K562 (cell line): Measurements from ENCODE around the gene NUP35. TPM values are rescaled to one million over a fixed set of nuclear protein-coding genes. Genes with fewer than 3 reads are reported as not detected.

Experiments used
- COPS2 ChIP-seq: fragments of 450-650 bp; conservative IDR thresholded peaks from 2 replicates; pipeline ENCODE4 v1.6.1; 2016; ENCODE audit warnings: mild to moderate bottlenecking, moderate library complexity
- CTBP1 ChIP-seq: fragments of 450-650 bp; IDR thresholded peaks from 2 replicates; pipeline ENCODE4 v1.6.1; 2016; ENCODE audit warnings: borderline replicate concordance
- FOXM1 ChIP-seq, 2 experiments: fragments of 450-650 bp in 1 of 2; sonication (generic) in 1 of 2; formaldehyde crosslinking in 1 of 2; IDR thresholded peaks; 2 replicates each; pipeline versions ENCODE4 v1.6.1 to v1.9.0; 2017 to 2022; ENCODE audit warnings: low read depth in 2 of 2, mild to moderate bottlenecking in 2 of 2, missing genetic modification reagents in 1 of 2, moderate library complexity in 1 of 2
- FOXP1 ChIP-seq: sonication (generic); formaldehyde crosslinking; IDR thresholded peaks from 2 replicates; pipeline ENCODE4 v1.8.0; 2022; ENCODE audit warnings: mild to moderate bottlenecking, missing genetic modification reagents
- HDAC3 ChIP-seq: fragments of 450-650 bp; IDR thresholded peaks from 2 replicates; pipeline ENCODE4 v1.6.1; 2018; ENCODE audit warnings: borderline replicate concordance, mild to moderate bottlenecking, moderate library complexity; ENCODE audit not compliant: partially characterized antibody
- HMG20B ChIP-seq: fragments of 250-450 bp; sonication (Bioruptor Pico); IDR thresholded peaks from 2 replicates; pipeline ENCODE4 v1.5.0; 2021; ENCODE audit warnings: mild to moderate bottlenecking
- KAT7 ChIP-seq: sonication (generic); formaldehyde crosslinking; IDR thresholded peaks from 2 replicates; pipeline ENCODE4 v1.8.0; 2022; ENCODE audit warnings: missing genetic modification reagents, mild to moderate bottlenecking, borderline replicate concordance
- KDM2B ChIP-seq: fragments of 250-450 bp; sonication (Bioruptor Pico); IDR thresholded peaks from 2 replicates; pipeline ENCODE4 v1.8.0; 2021; ENCODE audit warnings: mild to moderate bottlenecking, moderate library complexity
- MCM3 ChIP-seq: fragments of 450-650 bp; IDR thresholded peaks from 2 replicates; pipeline ENCODE4 v1.6.1; 2016
- MTA1 ChIP-seq: fragments of 450-650 bp; IDR thresholded peaks from 2 replicates; pipeline ENCODE4 v1.6.1; 2017; ENCODE audit warnings: borderline replicate concordance
- PCBP2 ChIP-seq: fragments of 200-400 bp; formaldehyde crosslinking; IDR thresholded peaks from 2 replicates; pipeline ENCODE4 v1.6.1; 2018; ENCODE audit warnings: low read length, low read depth, mild to moderate bottlenecking, moderate library complexity; ENCODE audit not compliant: poor library complexity, severe bottlenecking
- RBM22 ChIP-seq: fragments of 200-400 bp; formaldehyde crosslinking; IDR thresholded peaks from 2 replicates; pipeline ENCODE4 v1.6.1; 2018; ENCODE audit warnings: low read length, low read depth; ENCODE audit not compliant: poor library complexity, severe bottlenecking
- SAFB2 ChIP-seq: fragments of 200-400 bp; formaldehyde crosslinking; IDR thresholded peaks from 2 replicates; pipeline ENCODE4 v1.6.1; 2018; ENCODE audit warnings: borderline replicate concordance, low read length, low read depth, moderate library complexity; ENCODE audit not compliant: severe bottlenecking
- SMAD4 ChIP-seq: fragments of 250-450 bp; sonication (Bioruptor Pico); conservative IDR thresholded peaks from 2 replicates; pipeline ENCODE4 v1.8.0; 2021; ENCODE audit warnings: inconsistent platforms, mild to moderate bottlenecking, moderate library complexity
- SNIP1 ChIP-seq: fragments of 450-650 bp; IDR thresholded peaks from 2 replicates; pipeline ENCODE4 v1.7.1; 2017; ENCODE audit warnings: low read depth, mild to moderate bottlenecking
- TOE1 ChIP-seq, 2 experiments: fragments of 450-650 bp in 1 of 2; sonication (generic) in 1 of 2; formaldehyde crosslinking in 1 of 2; IDR thresholded peaks; 2 replicates each; pipeline versions ENCODE4 v1.7.1 to v1.8.0; 2016 to 2022; ENCODE audit warnings: borderline replicate concordance in 2 of 2, mild to moderate bottlenecking in 2 of 2, antibody characterized with exemption in 1 of 2, inconsistent platforms in 1 of 2, low read depth in 1 of 2, missing genetic modification reagents in 1 of 2, moderate library complexity in 1 of 2
- ZC3H8 ChIP-seq: fragments of 450-650 bp; IDR thresholded peaks from 2 replicates; pipeline ENCODE4 v1.6.1; 2017
- ZNF12 ChIP-seq: sonication (generic); formaldehyde crosslinking; IDR thresholded peaks from 2 replicates; pipeline ENCODE4 v1.4.0; 2020; ENCODE audit warnings: mild to moderate bottlenecking, missing genetic modification reagents
- ZNF124 ChIP-seq: sonication (generic); formaldehyde crosslinking; IDR thresholded peaks from 2 replicates; pipeline ENCODE4 v1.8.1; 2022; ENCODE audit warnings: missing genetic modification reagents
- ZNF311 ChIP-seq: fragments of 250-450 bp; sonication (Bioruptor Pico); IDR thresholded peaks from 2 replicates; pipeline ENCODE4 v1.4.0; 2020; ENCODE audit warnings: mild to moderate bottlenecking, moderate library complexity
- polyA plus RNA-seq, 8 experiments: library from polyadenylated mRNA; depleted of rRNA in 4 of 8; stranded (reverse) in 5 of 8; unstranded in 3 of 8; fragments of >200 nt; fragmentation: Nextera tagmentation in 2 of 8; fragmentation: Illumina TruSeq in 1 of 8; extraction: Ambion mirVana in 2 of 8; extraction: Trizol in 1 of 8; gene quantifications; 2 replicates each; pipeline versions ENCODE4 v1.2.1 to v1.2.3, GENCODE V29; 2011 to 2014; ENCODE audit warnings: inconsistent platforms in 1 of 8, missing spikeins in 1 of 8
- total RNA-seq, 7 experiments: library from RNA; depleted of rRNA in 6 of 7; stranded (reverse); fragments of >200 nt in 6 of 7; fragmentation: Illumina TruSeq in 2 of 7; extraction: Trizol in 2 of 7; gene quantifications; 2 replicates each; pipeline versions ENCODE4 v1.2.1 to v1.2.3, GENCODE V29; 2011 to 2021; ENCODE audit warnings: low replicate concordance in 1 of 7
- TF ChIP-seq, protein P1 (sequence below): fragments of 250-450 bp; sonication (Bioruptor Pico); IDR thresholded peaks from 2 replicates; pipeline ENCODE4 v1.8.0; 2022; ENCODE audit warnings: inconsistent platforms
- TF ChIP-seq, protein P2 (sequence below): fragments of 450-650 bp; IDR thresholded peaks from 2 replicates; pipeline ENCODE4 v1.6.1; 2016; ENCODE audit warnings: mild to moderate bottlenecking
- TF ChIP-seq, protein P3 (sequence below): fragments of 200-400 bp; formaldehyde crosslinking; IDR thresholded peaks from 2 replicates; pipeline ENCODE4 v1.6.1; 2017; ENCODE audit warnings: mild to moderate bottlenecking, low read depth, low read length, moderate library complexity
- TF ChIP-seq, protein P4 (sequence below): fragments of 250-450 bp; sonication (Bioruptor Pico); IDR thresholded peaks from 2 replicates; pipeline ENCODE4 v1.8.0; 2021; ENCODE audit warnings: moderate library complexity, mild to moderate bottlenecking, inconsistent platforms

Gene NUP35
- total and polyA plus RNA-seq, 9 of the 15 experiments (the other 6 are each of a cell fraction or from before 2014, with no cell fraction given) = 24.5 to 78.2 (median 51.1) TPM

DNA sequence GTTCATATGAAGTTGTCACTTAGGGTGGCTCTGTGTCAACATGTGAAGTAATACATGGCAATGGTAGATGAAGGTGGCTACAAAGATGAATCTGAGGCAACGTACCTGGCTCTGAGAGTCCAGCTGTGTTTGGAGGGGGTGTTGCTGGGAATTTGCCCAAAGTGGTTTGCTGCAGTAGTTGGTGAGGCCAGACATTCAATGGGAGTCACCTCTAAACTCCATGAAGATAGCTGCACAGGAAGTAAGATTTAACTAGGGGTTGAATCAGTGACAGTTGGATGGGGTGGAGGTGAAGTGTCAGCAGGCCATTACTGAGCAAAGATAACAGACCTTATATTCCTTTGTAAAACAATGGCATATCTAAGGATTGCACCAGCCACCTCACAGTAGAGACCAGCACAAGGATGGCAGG is 71.8 kb downstream of the NUP35 start (continued):
- TF ChIP-seq SAFB2 (no peak), ZC3H8 (no peak), SMAD4 (peak; percentile 81), MCM3 (no peak), HMG20B (CRISPR knock-in tag) (no peak), PCBP2 (no peak), FOXM1 (IDR thresholded peaks at IDR 0.05; ENCODE audit: low read depth) (peak; percentile 27; the same call in 1 of the 2 replicates), FOXM1 (CRISPR knock-in tag; IDR thresholded peaks at IDR 0.05; ENCODE audit: low read depth) (no peak), TOE1 (IDR thresholded peaks at IDR 0.05; ENCODE audit: borderline replicate concordance) (no peak), TOE1 (CRISPR knock-in tag; IDR thresholded peaks at IDR 0.05; ENCODE audit: borderline replicate concordance, low read depth) (no peak), KAT7 (no peak), ZNF311 (CRISPR knock-in tag) (peak; percentile 73), SNIP1 (no peak), MTA1 (no peak), HDAC3 (no peak), FOXP1 (CRISPR knock-in tag) (no peak), RBM22 (no peak), ZNF124 (no peak), CTBP1 (peak; percentile 69; the same call in 1 of the 2 replicates), COPS2 (no peak), KDM2B (CRISPR knock-in tag) (no peak), ZNF12 (CRISPR knock-in tag) (no peak)
- TF ChIP-seq, protein P1, sequence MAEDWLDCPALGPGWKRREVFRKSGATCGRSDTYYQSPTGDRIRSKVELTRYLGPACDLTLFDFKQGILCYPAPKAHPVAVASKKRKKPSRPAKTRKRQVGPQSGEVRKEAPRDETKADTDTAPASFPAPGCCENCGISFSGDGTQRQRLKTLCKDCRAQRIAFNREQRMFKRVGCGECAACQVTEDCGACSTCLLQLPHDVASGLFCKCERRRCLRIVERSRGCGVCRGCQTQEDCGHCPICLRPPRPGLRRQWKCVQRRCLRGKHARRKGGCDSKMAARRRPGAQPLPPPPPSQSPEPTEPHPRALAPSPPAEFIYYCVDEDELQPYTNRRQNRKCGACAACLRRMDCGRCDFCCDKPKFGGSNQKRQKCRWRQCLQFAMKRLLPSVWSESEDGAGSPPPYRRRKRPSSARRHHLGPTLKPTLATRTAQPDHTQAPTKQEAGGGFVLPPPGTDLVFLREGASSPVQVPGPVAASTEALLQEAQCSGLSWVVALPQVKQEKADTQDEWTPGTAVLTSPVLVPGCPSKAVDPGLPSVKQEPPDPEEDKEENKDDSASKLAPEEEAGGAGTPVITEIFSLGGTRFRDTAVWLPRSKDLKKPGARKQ (CRISPR knock-in tag) = no peak
- TF ChIP-seq, protein P2, sequence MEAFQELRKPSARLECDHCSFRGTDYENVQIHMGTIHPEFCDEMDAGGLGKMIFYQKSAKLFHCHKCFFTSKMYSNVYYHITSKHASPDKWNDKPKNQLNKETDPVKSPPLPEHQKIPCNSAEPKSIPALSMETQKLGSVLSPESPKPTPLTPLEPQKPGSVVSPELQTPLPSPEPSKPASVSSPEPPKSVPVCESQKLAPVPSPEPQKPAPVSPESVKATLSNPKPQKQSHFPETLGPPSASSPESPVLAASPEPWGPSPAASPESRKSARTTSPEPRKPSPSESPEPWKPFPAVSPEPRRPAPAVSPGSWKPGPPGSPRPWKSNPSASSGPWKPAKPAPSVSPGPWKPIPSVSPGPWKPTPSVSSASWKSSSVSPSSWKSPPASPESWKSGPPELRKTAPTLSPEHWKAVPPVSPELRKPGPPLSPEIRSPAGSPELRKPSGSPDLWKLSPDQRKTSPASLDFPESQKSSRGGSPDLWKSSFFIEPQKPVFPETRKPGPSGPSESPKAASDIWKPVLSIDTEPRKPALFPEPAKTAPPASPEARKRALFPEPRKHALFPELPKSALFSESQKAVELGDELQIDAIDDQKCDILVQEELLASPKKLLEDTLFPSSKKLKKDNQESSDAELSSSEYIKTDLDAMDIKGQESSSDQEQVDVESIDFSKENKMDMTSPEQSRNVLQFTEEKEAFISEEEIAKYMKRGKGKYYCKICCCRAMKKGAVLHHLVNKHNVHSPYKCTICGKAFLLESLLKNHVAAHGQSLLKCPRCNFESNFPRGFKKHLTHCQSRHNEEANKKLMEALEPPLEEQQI = peak; percentile 66
- TF ChIP-seq, protein P3, sequence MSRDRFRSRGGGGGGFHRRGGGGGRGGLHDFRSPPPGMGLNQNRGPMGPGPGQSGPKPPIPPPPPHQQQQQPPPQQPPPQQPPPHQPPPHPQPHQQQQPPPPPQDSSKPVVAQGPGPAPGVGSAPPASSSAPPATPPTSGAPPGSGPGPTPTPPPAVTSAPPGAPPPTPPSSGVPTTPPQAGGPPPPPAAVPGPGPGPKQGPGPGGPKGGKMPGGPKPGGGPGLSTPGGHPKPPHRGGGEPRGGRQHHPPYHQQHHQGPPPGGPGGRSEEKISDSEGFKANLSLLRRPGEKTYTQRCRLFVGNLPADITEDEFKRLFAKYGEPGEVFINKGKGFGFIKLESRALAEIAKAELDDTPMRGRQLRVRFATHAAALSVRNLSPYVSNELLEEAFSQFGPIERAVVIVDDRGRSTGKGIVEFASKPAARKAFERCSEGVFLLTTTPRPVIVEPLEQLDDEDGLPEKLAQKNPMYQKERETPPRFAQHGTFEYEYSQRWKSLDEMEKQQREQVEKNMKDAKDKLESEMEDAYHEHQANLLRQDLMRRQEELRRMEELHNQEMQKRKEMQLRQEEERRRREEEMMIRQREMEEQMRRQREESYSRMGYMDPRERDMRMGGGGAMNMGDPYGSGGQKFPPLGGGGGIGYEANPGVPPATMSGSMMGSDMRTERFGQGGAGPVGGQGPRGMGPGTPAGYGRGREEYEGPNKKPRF = no peak
- TF ChIP-seq, protein P4, sequence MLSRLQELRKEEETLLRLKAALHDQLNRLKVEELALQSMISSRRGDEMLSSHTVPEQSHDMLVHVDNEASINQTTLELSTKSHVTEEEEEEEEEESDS (CRISPR knock-in tag) = no peak
